GM18505 (cell line): ENCODE results near the gene KLF6.
A peak's percentile ranks its signal among the peaks of the same experiment; 100 is the strongest.

ENCODE experiments used
- ATAC-seq: cut with Tn5 transposase; IDR thresholded peaks from one replicate; pipeline ENCODE4 v1.9.1; 2021; ENCODE audit not compliant: unreplicated experiment
- POLR2A ChIP-seq: IDR thresholded peaks from 4 replicates; pipeline ENCODE4 v1.6.1; 2011; ENCODE audit warnings: borderline replicate concordance; ENCODE audit not compliant: insufficient read depth, insufficient read length; ENCODE audit errors: extremely low read depth

The KLF6 gene

GRCh38 chr10:3777981-3778691 is 6.9 kb downstream of the KLF6 start:
- no peak for ATAC-seq
- no peak for TF ChIP-seq POLR2A

GRCh38 chr10:3776796-3777571 is 8.0 kb downstream of the KLF6 start:
- ATAC-seq, result no peak
- peak; percentile 50 for TF ChIP-seq POLR2A

- TF ChIP-seq POLR2A, result peak; percentile 43
- no peak for ATAC-seq
These were observed 9.1 kb downstream of the KLF6 start for GRCh38 chr10:3775696-3776551.

GRCh38 chr10:3774814-3775695 is 10.0 kb downstream of the KLF6 start:
- no peak for ATAC-seq

GRCh38 chr10:3774018-3774813 is 10.8 kb downstream of the KLF6 start:
- peak; percentile 27 for TF ChIP-seq POLR2A
- ATAC-seq, result no peak

More at GRCh38 chr10:3774814-3775695, 10.0 kb downstream of the KLF6 start:
- TF ChIP-seq POLR2A, result peak; percentile 33

GRCh38 chr10:3773460-3774017 is 11.5 kb downstream of the KLF6 start:
- no peak for TF ChIP-seq POLR2A
- ATAC-seq, result no peak

GRCh38 chr10:3772361-3773171 is 12.4 kb downstream of the KLF6 start:
- TF ChIP-seq POLR2A, result no peak
- ATAC-seq, result no peak

GRCh38 chr10:3770611-3771110 is 14.3 kb downstream of the KLF6 start:
- TF ChIP-seq POLR2A, result no peak

GRCh38 chr10:3769556-3769955 is 15.5 kb downstream of the KLF6 start:
- ATAC-seq, result no peak
- no peak for TF ChIP-seq POLR2A

More at GRCh38 chr10:3770611-3771110, 14.3 kb downstream of the KLF6 start:
- ATAC-seq, result no peak

GRCh38 chr10:3766046-3766756 is 18.8 kb downstream of the KLF6 start:
- no peak for ATAC-seq
- TF ChIP-seq POLR2A, result no peak
